Activated T-cell treated with anti-CD3 and anti-CD28 coated beads, Interleukin-2, amount 50 U/mL, for 1 hour (primary cell): ENCODE measurements around the gene LSM6.

Experiments used
- DNase-seq: peaks from one replicate; pipeline ENCODE4 v3.0.0-alpha.2; 2020

LSM6 gene

DNA sequence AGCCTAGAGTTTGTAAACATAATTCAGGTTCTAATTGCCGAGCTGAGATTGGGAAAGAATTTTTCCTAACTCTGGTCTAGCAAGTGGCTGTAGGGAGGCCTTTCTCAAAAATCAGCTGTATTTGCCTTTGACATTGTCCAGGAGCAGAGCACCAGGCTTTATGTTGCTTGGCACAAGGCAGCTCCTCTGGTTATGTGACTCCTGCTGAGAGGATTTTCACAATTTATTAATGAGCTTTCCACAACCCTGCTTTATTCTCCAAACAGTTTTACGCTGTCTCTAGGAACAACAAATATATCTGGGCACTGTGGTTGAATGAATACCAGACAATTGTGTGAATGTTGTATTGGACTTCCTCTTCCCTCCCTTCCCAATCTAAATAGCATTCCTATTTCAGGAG lies 14.9 kb downstream of the LSM6 start:
- no peak for DNase-seq

DNA sequence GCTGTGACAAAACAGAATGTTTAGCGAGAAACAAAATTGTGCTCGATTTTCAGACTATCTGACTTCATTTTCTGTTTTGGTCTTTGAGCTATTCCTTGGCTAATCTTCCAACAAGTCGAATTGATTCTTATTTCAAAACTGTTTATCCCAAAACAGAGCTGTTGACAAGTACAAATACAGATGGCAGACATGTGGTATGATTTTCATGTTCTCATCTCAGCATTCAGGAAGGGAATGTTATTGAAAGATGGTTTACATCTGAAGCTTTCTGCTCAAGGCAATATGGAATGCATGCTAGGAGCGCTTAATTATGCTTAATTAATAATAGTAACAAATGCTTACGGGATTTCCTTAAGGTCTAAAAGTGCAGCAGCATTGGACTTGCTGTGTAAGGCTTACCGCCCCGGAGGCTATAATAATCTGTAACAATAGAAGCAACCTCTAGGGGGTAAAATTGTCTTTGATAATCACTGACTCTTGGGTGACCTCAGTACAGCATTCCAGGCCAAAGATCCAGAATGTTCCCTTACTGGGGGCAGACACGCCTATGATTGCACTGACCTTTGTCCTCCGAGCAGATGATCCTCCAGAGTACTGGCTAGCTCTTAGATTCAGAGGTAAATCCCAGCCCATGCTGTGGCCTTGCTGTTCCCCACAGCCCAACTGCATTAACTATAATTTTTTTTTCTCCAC lies 16.4 kb downstream of the LSM6 start:
- no peak for DNase-seq

DNA sequence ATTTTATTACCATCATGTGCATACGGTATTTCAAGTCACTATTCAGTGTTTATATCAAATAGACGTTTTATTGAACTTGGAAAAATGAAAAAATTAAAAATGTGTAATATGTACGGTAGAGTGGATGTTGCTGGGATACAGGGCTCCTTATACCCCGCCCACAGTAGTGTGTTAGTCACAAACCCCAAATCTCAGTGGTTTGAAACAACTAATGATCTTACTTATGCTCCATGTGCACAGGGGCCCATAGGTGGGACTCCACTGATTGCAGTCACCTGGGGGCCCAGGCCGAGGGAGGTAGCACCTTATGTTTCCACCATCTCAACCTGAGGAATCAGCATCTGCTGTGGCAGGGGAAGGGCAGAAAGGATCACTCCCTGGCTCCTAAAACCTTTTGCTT lies 18.1 kb downstream of the LSM6 start:
- no peak for DNase-seq

DNA sequence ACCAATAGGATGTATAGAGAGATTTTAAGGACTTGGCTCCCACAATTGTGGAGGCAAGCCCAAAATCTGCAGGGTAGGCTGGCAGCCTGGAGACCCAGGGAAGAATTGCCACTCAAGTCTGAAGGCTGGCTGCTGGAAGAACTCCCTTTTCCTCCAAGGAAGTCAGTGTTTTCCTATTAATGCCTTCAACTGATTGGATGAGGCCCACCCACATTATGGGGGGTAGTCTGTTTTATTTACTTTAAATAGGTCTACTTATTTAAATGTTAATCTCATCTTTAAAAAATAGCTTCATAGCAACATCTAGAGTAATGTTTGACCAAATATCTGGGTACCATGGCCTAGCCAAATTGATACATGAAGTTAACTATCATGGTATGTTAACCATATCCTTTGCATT lies 18.7 kb downstream of the LSM6 start:
- no peak for DNase-seq

DNA sequence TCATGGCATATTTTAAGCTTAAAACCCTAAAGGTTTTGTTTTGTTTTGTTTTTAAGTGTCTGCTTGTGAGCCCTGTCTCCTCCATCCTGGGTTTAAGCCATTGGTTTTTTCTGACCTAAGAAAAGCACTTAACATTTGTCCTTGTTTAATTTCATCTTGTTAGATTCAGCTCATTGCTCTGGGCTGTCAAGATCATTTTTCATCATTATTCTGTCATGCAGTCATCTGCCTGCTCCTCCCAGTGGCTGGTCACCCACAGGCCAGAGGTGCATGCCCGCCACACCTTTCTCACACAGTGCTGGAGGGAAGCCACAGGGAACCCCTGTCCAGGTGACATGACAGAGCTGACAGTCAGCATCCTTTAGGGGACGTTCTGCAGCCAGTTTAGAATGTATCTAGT lies 27.1 kb downstream of the LSM6 start:
- DNase-seq, result no peak

DNA sequence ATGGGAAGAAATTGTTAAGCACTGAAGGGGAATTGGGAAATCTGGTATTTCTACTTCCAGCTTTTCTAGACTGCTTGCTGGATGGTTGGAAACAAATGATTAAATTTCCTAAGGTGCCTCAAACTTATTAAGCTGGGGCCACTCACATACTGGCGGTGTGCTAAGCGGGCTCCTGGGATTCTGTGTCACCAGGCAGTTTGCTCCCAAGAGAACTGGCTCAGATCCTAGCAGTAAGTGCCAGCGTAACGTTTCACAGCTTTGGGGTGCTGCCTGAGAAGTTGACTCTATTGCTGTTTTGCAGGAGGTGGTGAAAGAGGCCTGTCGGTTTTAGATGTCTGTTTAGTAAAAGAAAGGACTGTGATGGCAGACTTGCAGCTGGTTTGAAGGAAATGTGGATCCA lies 31.9 kb downstream of the LSM6 start:
- DNase-seq, result no peak

DNA sequence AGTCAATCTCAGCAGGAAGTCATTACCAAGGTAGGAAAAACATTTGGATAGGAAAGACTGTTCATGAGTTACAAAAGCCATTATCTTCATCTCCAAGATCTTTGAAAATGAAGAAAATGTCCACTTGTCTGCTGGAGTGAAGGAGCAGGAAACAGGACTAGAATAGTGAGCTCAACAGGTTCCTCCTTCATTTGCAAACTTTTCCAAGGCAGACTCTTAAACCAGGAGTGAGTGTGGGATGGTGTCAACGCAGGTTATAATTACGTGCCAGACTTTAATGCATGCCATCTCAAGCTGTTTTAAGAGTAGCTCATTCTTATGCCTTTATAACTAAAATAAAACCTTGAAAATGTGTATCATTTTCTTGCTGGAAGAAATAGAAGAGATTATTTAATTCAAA lies 35.4 kb downstream of the LSM6 start:
- DNase-seq, result no peak

DNA sequence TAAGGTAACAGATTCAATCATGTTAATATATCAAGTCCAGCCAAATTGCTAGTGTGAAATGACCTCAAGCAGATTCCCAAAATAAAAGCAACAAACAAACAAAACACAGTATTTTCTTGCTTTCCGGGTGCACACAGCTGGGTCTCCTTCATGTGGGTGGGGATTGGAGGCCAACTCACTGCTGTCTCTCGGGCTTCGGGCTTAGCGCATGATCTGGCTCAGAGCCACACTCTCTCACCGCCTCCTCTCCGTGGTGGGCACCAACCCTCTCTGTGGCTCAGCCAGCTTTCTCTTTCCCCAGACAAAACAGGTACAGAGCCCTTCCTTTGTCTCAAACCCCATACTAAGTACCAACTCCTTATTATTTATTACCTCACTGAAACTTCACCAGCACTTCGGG lies 35.9 kb downstream of the LSM6 start:
- DNase-seq, result no peak

DNA sequence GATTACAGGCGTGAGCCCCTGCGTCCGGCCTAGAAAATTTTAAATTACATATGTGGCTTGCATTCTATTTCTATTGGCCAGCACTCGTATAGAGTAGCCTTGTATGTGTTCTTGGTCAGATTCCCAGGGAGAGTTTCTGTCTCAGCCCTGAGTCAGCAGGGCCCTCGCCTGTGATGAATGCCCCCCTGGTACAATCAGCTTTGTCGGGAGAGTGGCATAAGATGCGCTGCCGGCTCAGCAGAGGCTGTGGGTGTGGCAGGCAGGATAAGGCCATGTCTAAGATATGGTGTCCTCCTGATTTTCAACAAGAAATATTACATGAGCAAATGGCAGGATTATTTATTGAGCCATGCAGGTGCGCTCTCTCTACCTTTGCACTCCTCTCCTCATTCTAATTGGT lies 37.3 kb downstream of the LSM6 start:
- DNase-seq, result no peak

DNA sequence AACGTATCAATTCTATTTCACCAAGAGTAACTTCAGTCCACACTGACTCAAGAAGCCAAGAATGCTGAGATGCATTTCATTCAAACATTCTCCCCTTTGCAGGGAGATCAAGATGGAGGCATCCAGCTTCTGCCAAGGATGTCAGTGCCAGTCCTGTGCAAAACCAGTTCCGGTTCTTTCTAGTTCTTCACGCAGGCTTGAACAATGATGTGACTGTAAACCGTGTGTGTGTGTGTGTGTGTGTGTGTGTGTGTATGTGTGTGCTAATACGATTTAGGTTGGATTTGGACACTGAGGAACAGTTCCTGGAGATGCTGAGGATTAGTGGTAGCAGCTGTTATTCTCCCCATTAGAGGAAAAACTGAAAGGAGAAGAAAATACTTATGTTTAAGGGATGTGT lies 38.7 kb downstream of the LSM6 start, which contains the start of gene REELD1:
Gene REELD1 (plus strand): TSS at position 301 of the 400 bp plus-strand sequence. CDS start 2,415 bp downstream, outside the sequence.
- no peak for DNase-seq

DNA sequence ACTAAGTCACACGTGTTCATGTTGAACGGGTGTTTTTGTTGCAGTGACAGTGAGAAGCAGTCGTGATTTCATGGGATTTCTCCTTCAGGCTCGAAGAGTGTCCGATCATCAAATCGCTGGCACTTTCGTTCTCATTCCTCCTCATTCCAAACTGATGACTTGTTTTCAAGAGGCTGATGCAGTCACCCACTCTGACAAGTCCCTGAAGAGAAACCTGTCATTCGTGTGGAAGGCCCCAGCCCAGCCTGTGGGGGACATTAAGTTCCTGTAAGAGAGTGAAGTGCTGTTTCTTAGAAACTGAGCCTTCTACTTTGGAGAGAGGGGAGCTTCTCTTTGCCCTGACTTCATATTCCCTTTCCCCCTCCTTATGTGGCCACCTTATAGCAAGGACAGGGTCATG lies 46.8 kb downstream of the LSM6 start:
- no peak for DNase-seq

DNA sequence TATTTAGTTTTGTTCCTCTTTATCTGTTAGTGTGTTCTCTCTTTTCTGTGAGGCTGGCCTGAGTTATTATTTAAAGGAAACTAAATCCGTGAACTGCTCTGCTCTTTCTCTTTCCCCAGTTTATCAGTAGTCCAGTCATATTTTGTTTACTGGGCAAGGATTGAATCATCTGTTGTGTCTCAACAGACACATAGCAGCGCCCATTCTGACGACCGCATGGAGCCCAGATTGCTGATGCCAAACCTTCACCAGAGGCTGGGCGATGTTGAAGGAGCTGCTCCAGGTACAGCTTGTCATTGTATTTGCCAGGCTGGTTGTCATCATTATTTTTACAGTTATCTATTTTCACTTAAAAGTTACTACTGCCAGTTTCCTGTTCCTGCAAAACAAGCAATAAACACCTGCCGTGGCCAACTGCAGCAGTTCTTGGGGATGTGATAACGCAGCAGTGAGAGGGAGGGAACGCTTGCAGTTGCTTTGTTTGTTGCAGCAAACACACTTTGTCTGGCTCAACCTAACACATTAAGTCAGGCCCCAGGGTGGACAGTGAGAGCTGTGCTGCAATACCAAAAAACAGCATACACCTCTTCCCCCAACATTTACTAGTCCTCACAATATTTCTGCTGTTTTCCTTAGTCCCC lies 48.9 kb downstream of the LSM6 start:
- no peak for DNase-seq

DNA sequence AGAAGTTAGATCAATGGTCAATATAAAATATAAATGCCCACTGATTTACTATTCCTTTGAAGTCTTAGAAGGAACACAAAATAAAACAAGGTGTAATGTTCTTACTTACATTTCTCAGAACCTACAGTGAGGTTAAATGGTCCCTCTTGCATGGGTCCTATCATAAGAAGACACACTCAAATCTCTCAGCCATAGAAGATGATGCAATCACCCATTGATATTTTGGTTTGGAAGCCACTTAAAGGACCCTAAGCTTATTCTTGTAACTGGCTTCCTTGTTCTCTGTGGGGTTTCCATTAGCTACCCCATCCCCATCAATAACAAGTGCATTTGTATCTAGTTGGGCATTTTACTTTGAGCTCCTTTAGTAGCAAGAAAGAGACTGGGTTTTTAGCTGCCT lies 53.9 kb downstream of the LSM6 start:
- DNase-seq, result no peak

DNA sequence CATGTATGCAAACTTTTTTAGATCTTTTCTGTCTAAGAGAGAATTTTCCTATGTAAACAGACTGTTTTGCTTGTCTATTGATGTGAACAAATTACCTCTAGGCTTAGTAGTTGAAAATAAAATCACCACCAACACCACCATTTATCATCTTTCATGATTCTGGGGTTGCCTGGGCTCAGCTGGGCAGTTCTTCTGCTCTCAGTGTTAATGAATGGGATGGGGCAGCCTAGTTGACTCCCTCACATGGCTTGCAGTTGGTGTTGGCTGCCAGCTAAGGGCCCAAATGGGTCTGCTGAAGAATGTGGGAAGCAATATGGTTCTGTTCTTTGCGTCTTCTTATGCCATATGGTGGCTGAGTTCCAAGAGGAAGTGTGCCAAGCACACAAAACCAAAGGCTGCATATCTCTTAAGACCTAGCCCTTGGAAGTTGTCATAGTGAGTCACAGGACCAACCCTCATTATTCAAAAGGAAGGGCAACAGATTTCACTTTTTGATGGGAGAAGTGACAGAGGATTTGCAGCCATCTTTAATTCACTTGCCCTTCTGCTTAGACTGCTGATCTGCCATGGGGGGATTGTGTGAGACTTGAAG lies 56.7 kb downstream of the LSM6 start:
- DNase-seq, result no peak

DNA sequence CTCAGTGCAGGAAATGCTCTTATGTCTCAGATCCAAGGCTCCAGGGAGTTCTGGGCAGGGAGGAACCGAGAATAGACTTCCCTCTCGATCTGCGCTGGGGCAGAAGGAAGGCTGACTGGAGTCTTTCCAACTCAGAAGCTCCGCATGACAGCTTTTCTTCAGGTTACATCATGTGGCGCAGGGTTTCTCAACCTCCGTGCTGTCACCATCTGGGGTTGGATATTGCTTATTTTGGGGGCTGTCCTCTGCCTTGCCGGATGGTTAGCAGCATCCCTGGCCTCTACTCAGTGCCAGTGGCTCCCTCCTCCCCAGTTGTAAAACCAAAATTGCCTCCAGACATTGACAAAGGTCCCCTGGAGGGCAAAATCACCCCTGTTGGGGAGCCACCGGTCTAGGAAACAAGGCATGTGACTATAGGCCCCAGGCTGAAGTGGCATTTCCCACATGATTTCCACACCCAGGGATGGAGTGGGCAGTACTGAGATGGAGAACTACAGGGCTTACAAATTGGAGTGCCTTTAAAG lies 60.2 kb downstream of the LSM6 start:
- DNase-seq, result no peak

DNA sequence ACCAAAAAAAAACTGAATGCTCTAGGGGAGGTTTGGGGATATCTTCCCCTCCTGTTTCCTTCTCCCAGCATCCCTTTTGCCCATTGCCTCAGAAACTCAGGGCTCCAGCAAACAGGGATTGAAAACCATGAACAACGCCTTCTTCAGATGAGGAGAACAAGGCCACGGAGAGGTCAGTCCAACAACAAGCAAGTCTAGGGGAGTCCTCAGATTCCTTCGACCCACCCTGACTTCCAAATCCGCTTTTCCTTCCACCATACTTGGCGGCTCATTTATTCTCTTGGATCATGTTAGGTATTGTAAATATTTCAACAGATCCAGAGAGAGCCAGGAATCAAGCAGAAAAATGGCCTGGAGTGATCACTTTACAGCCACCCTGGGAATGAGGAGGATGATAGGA lies 60.7 kb downstream of the LSM6 start:
- no peak for DNase-seq

DNA sequence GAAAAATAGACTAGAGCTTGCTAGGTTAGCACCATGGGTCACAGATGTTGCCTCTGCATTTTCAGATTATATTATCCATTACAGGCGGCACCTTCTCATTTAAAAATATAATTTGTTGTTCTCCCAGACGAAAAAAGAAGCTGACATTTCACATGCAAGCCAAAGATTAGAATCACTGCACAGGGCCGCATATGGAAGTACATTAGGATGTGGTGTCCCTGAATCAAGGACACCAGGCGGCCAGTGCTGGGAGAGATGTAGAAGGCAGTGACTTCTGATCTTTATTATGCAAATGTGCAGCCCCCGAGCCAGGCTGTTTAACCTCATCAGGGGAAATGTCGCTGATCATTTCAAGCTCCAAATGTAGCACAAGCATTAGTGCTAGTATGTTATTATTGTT lies 61.6 kb downstream of the LSM6 start:
- no peak for DNase-seq

DNA sequence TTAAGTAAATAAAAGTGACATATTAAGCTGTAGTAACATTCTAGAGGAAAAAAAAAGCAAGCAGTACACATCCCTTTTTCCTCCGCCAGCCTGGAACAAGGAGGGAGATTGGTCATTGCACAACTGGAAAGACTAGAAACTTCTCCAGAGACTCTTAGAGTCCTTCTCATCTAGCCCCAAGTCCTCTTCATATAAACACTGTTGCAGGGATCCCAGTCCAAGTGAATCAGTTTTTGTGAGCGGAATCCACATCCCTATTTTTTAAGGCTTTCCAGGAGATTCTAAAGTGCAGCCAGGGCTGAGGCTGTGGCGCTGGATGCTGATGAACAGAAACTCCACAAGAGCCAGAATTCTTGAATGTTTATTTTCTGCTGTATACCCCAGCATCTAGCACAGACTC lies 62.6 kb downstream of the LSM6 start:
- DNase-seq, result no peak
